GM12878 (cell line): ENCODE measurements around the gene PKD2. TPM values are rescaled to one million over a fixed set of nuclear protein-coding genes. Genes with fewer than 3 reads are reported as not detected.
A peak's percentile ranks its signal among the peaks of the same experiment; 100 is the strongest.

ENCODE experiments used
- ATF2 ChIP-seq: IDR thresholded peaks from 2 replicates; pipeline ENCODE4 v1.6.1; 2012; ENCODE audit warnings: low read length, inconsistent platforms
- BCL3 ChIP-seq: IDR thresholded peaks from 2 replicates; pipeline ENCODE4 v1.6.1; 2011; ENCODE audit warnings: borderline replicate concordance, low read depth, mild to moderate bottlenecking, moderate library complexity, low read length; ENCODE audit not compliant: insufficient read depth, poor library complexity, severe bottlenecking
- CTCF ChIP-seq, 3 experiments: IDR thresholded peaks in 2 of 3; conservative IDR thresholded peaks in 1 of 3; 2 replicates each; pipeline ENCODE4 v1.5.1; 2011; ENCODE audit warnings: low read depth in 3 of 3, low read length in 3 of 3, mild to moderate bottlenecking in 3 of 3, control low read depth in 2 of 3, moderate library complexity in 2 of 3, inconsistent platforms in 1 of 3, mixed read lengths in 1 of 3; ENCODE audit not compliant: control insufficient read depth in 2 of 3, insufficient read depth in 1 of 3; ENCODE audit errors: extremely low read depth in 1 of 3
- DPF2 ChIP-seq: fragments of 450-650 bp; IDR thresholded peaks from 2 replicates; pipeline ENCODE4 v1.6.1; 2017; ENCODE audit warnings: mild to moderate bottlenecking
- FOXM1 ChIP-seq: IDR thresholded peaks from 2 replicates; pipeline ENCODE4 v1.6.1; 2012; ENCODE audit warnings: low read depth, mild to moderate bottlenecking, inconsistent platforms, low read length, moderate library complexity
- HDGF ChIP-seq: fragments of 450-650 bp; IDR thresholded peaks from 2 replicates; pipeline ENCODE4 v1.6.1; 2016; ENCODE audit warnings: antibody characterized with exemption
- MEF2A ChIP-seq: IDR thresholded peaks from 2 replicates; pipeline ENCODE4 v1.6.1; 2011; ENCODE audit warnings: low read depth, mild to moderate bottlenecking, low read length, moderate library complexity; ENCODE audit not compliant: insufficient read depth
- POLR2AphosphoS2 ChIP-seq: IDR thresholded peaks from 2 replicates; pipeline ENCODE4 v1.6.1; 2011; ENCODE audit warnings: low read depth, mild to moderate bottlenecking, low read length, improper control_type of control experiment, moderate library complexity
- RAD21 ChIP-seq: IDR thresholded peaks from 2 replicates; pipeline ENCODE4 v1.6.1; 2011; ENCODE audit warnings: mild to moderate bottlenecking, low read depth, low read length, moderate library complexity; ENCODE audit not compliant: insufficient read depth
- SIX5 ChIP-seq: IDR thresholded peaks from 2 replicates; pipeline ENCODE4 v1.6.1; 2011; ENCODE audit warnings: mild to moderate bottlenecking, low read depth, low read length, moderate library complexity; ENCODE audit not compliant: severe bottlenecking
- SMAD5 ChIP-seq: IDR thresholded peaks from 2 replicates; pipeline ENCODE4 v1.6.1; 2016; ENCODE audit warnings: antibody characterized with exemption, low read depth
- TCF12 ChIP-seq: IDR thresholded peaks from 2 replicates; pipeline ENCODE4 v1.6.1; 2011; ENCODE audit warnings: low read depth, mild to moderate bottlenecking, low read length
- YY1 ChIP-seq: IDR thresholded peaks from 2 replicates; pipeline ENCODE4 v1.6.1; 2011; ENCODE audit warnings: low read depth, mild to moderate bottlenecking, low read length
- polyA plus RNA-seq, 11 experiments: library from polyadenylated mRNA; depleted of rRNA in 4 of 11; unstranded in 6 of 11; stranded (reverse) in 5 of 11; fragments of >200 nt; fragmentation: Nextera tagmentation in 4 of 11; fragmentation: Illumina TruSeq in 1 of 11; extraction: Ambion mirVana in 4 of 11; extraction: Trizol in 1 of 11; gene quantifications; 1 replicate in 1 of 11; 2 replicates in 10 of 11; pipeline versions ENCODE4 v1.2.1 to v1.2.3, GENCODE V29; 2011 to 2016; ENCODE audit warnings: inconsistent platforms in 2 of 11, missing spikeins in 2 of 11, low read depth in 1 of 11
- total RNA-seq, 4 experiments: library from RNA; depleted of rRNA in 3 of 4; stranded (reverse); fragments of >200 nt in 3 of 4; fragmentation: Illumina TruSeq in 1 of 4; extraction: Trizol in 1 of 4; gene quantifications; 2 replicates each; pipeline versions ENCODE4 v1.2.1 to v1.2.3, GENCODE V29; 2013 to 2021

The PKD2 gene
- total and polyA plus RNA-seq, 10 of the 15 experiments (the other 5 are each of a cell fraction or from before 2014, with no cell fraction given), result 2.0 to 13.8 (median 8.4) TPM

GRCh38 chr4:87973283-87974169 is 33.9 kb upstream of the PKD2 start (continued):
- TF ChIP-seq BCL3 (no peak), ATF2 (no peak), MEF2A (no peak), CTCF (IDR thresholded peaks at IDR 0.05 in 2 of 3, conservative IDR thresholded peaks at IDR 0.05 in 1 of 3; ENCODE audit: control insufficient read depth in 2 of 3, extremely low read depth in 1 of 3, insufficient read depth in 1 of 3, low read depth in 3 of 3, low read length in 3 of 3) (peak; percentile 69 to 78 (median 76)), DPF2 (no peak), HDGF (no peak), FOXM1 (no peak), SIX5 (no peak), POLR2AphosphoS2 (no peak), TCF12 (no peak), SMAD5 (no peak), YY1 (peak; percentile 50; the same call in 1 of the 2 replicates), RAD21 (peak; percentile 61; the same call in 1 of the 2 replicates)
